ENCODE measurements around the gene CHST8. TPM values are rescaled to one million over a fixed set of nuclear protein-coding genes. Genes with fewer than 3 reads are reported as not detected.
A peak's percentile ranks its signal among the peaks of the same experiment; 100 is the strongest.

Gene CHST8
- total RNA-seq, 1 experiment from 2014 or later, result 2.3 TPM

- Histone ChIP-seq H3K27me3 (replicated peaks; ENCODE audit: insufficient read depth, low read depth, low read length, poor library complexity) (peaks cover 71% of the 10 kb centered on the region), H3K4me3 (ENCODE audit: low read depth, low read length, poor library complexity, severe bottlenecking) (no peak overlapping the region), H3K36me3 (ENCODE audit: insufficient read depth, low read length, poor library complexity, severe bottlenecking) (no peaks in the 10 kb centered on the region), H3K4me1 (ENCODE audit: insufficient read depth, low read length, poor library complexity, severe bottlenecking) (peaks cover 12% of the 10 kb centered on the region), H3K27ac (ENCODE audit: low read depth, low read length, poor library complexity, severe bottlenecking) (no peak overlapping the region), H3K9me3 (ENCODE audit: low read depth, low read length, poor library complexity, severe bottlenecking) (no peaks in the 10 kb centered on the region)
- intact Hi-C loops (cut with micrococcal nuclease; ENCODE audit: unreplicated experiment), result no loop called here
- ChIA-PET CTCF (no interaction called here), POLR2A (ENCODE audit: low non-redundant PET) (interaction anchor here (0.7 kb wide), 1 partner anchor 374 kb away, joined by 7 read pairs; no protein-coding TSS in a partner anchor)
- no peak for TF ChIP-seq EZH2 (IDR thresholded peaks at IDR 0.05; ENCODE audit: borderline replicate concordance, low read depth, low read length, poor library complexity, severe bottlenecking)
- no peak for TF ChIP-seq CTCF (conservative IDR thresholded peaks at IDR 0.05; ENCODE audit: low read depth, low read length)
- DNase-seq (ENCODE audit: low spot score), result no peak
- no TSS peak for BruUV-seq (replicated peaks)
These were observed 2.9 kb upstream of the CHST8 start for GRCh38 chr19:33618884-33619283.

GRCh38 chr19:33620611-33621010 lies 1.1 kb upstream of the CHST8 start:
- Histone ChIP-seq H3K4me3 (ENCODE audit: low read depth, low read length, poor library complexity, severe bottlenecking) (no peak overlapping the region), H3K27me3 (replicated peaks; ENCODE audit: insufficient read depth, low read depth, low read length, poor library complexity) (peaks cover 77% of the 10 kb centered on the region), H3K27ac (ENCODE audit: low read depth, low read length, poor library complexity, severe bottlenecking) (no peak overlapping the region), H3K4me1 (ENCODE audit: insufficient read depth, low read length, poor library complexity, severe bottlenecking) (peaks cover 12% of the 10 kb centered on the region), H3K9me3 (ENCODE audit: low read depth, low read length, poor library complexity, severe bottlenecking) (no peaks in the 10 kb centered on the region), H3K36me3 (ENCODE audit: insufficient read depth, low read length, poor library complexity, severe bottlenecking) (no peaks in the 10 kb centered on the region)
- ChIA-PET CTCF (no interaction called here), POLR2A (ENCODE audit: low non-redundant PET) (no interaction called here)
- intact Hi-C loops (cut with micrococcal nuclease; ENCODE audit: unreplicated experiment), result no loop called here
- no peak for DNase-seq (ENCODE audit: low spot score)
- TF ChIP-seq CTCF (conservative IDR thresholded peaks at IDR 0.05; ENCODE audit: low read depth, low read length) (no peak), EZH2 (IDR thresholded peaks at IDR 0.05; ENCODE audit: borderline replicate concordance, low read depth, low read length, poor library complexity, severe bottlenecking) (no peak)
- no TSS peak for BruUV-seq (replicated peaks)

- intact Hi-C loops (cut with micrococcal nuclease; ENCODE audit: unreplicated experiment), result no loop called here
- POLR2A ChIA-PET (ENCODE audit: low non-redundant PET), result no interaction called here
- Histone ChIP-seq H3K27ac (ENCODE audit: low read depth, low read length, poor library complexity, severe bottlenecking) (no peak overlapping the region), H3K4me3 (ENCODE audit: low read depth, low read length, poor library complexity, severe bottlenecking) (peak overlapping the region; percentile 38), H3K36me3 (ENCODE audit: insufficient read depth, low read length, poor library complexity, severe bottlenecking) (no peaks in the 10 kb centered on the region), H3K27me3 (replicated peaks; ENCODE audit: insufficient read depth, low read depth, low read length, poor library complexity) (peaks cover 78% of the 10 kb centered on the region), H3K9me3 (ENCODE audit: low read depth, low read length, poor library complexity, severe bottlenecking) (no peaks in the 10 kb centered on the region), H3K4me1 (ENCODE audit: insufficient read depth, low read length, poor library complexity, severe bottlenecking) (peaks cover 12% of the 10 kb centered on the region)
- BruUV-seq (replicated peaks), result no TSS peak
- TF ChIP-seq EZH2 (IDR thresholded peaks at IDR 0.05; ENCODE audit: borderline replicate concordance, low read depth, low read length, poor library complexity, severe bottlenecking) (no peak), CTCF (conservative IDR thresholded peaks at IDR 0.05; ENCODE audit: low read depth, low read length) (no peak)
- CTCF ChIA-PET, result no interaction called here
- no peak for DNase-seq (ENCODE audit: low spot score)
These were observed 528 bp upstream of the CHST8 start for GRCh38 chr19:33621065-33621785.

Data from A673 (cell line).